Gastroesophageal sphincter (tissue), 4 donors: ENCODE measurements around the gene SYT8. TPM values are rescaled to one million over a fixed set of nuclear protein-coding genes. Genes with fewer than 3 reads are reported as not detected.
"Not testable (repeated sequence)": the region's sequence is repeated elsewhere in the genome, so short reads cannot be mapped to it uniquely, and the experiment has no call there.

Source experiments
- ATAC-seq: fragments of 150-250 bp; one replicate; pipeline ENCODE4 v1.9.1; 2016; ENCODE audit warnings: mild to moderate bottlenecking, moderate library complexity
- H3K27ac ChIP-seq, 4 donors: fragments of 200-600 bp; sonication (generic) in 3 of 4; 1 replicate in 3 of 4; 2 replicates in 1 of 4; pipeline ENCODE4 v1.5.1; 2016 to 2019
- H3K27me3 ChIP-seq: fragments of 200-600 bp; sonication (generic); one replicate; pipeline ENCODE4 v1.5.1; 2019
- H3K36me3 ChIP-seq, 2 donors: fragments of 200-600 bp; sonication (generic); one replicate each; pipeline ENCODE4 v1.5.1; 2019; ENCODE audit warnings: control low read depth in 1 of 2
- H3K4me1 ChIP-seq, 3 donors: fragments of 200-600 bp; sonication (generic); 1 replicate in 2 of 3; 2 replicates in 1 of 3; pipeline ENCODE4 v1.5.1; 2016 to 2019; ENCODE audit warnings: control low read depth in 2 of 3
- H3K4me3 ChIP-seq, 2 donors: fragments of 200-600 bp; sonication (generic); one replicate each; pipeline ENCODE4 v1.5.1; 2019; ENCODE audit warnings: mild to moderate bottlenecking in 1 of 2, moderate library complexity in 1 of 2
- H3K9me3 ChIP-seq, 3 donors: fragments of 200-600 bp; sonication (generic); one replicate each; pipeline ENCODE4 v1.5.1; 2017 to 2019; ENCODE audit warnings: control low read depth in 2 of 3
- EP300 ChIP-seq: sonication (generic); formaldehyde crosslinking; IDR thresholded peaks from one replicate; pipeline ENCODE4 v1.6.1; 2017; ENCODE audit warnings: antibody characterized with exemption, mild to moderate bottlenecking
- POLR2A ChIP-seq, 2 donors: fragments of 450-650 bp; IDR thresholded peaks; one replicate each; pipeline ENCODE4 v1.6.1; 2017; ENCODE audit warnings: antibody characterized with exemption in 2 of 2, mild to moderate bottlenecking in 2 of 2, moderate library complexity in 1 of 2
- POLR2AphosphoS5 ChIP-seq: sonication (generic); formaldehyde crosslinking; IDR thresholded peaks from one replicate; pipeline ENCODE4 v1.6.1; 2017; ENCODE audit warnings: antibody characterized with exemption
- WGBS, 2 donors: methylation state at CpG; one replicate each; pipeline ENCODE4 v1.1.5; 2018; ENCODE audit warnings: low coverage in 1 of 2; 5-methylcytosine and 5-hydroxymethylcytosine counted together
- total RNA-seq, 4 donors: library from RNA; depleted of rRNA; stranded (reverse); fragments of >200 nt; gene quantifications; one replicate each; pipeline ENCODE4 v1.1.0, GENCODE V29; 2016
- TF ChIP-seq, protein P1 (sequence below), 4 experiments: fragments of 200-600 bp in 2 of 4; fragments of 450-650 bp in 2 of 4; sonication (generic) in 1 of 4; IDR thresholded peaks; one replicate each; pipeline ENCODE4 v1.5.1; 2017 to 2019; ENCODE audit warnings: antibody characterized with exemption in 4 of 4, mild to moderate bottlenecking in 2 of 4, moderate library complexity in 2 of 4

SYT8 gene
- total RNA-seq, 4 donors from 2014 or later, result 2.2 TPM; not detected in 3

DNA sequence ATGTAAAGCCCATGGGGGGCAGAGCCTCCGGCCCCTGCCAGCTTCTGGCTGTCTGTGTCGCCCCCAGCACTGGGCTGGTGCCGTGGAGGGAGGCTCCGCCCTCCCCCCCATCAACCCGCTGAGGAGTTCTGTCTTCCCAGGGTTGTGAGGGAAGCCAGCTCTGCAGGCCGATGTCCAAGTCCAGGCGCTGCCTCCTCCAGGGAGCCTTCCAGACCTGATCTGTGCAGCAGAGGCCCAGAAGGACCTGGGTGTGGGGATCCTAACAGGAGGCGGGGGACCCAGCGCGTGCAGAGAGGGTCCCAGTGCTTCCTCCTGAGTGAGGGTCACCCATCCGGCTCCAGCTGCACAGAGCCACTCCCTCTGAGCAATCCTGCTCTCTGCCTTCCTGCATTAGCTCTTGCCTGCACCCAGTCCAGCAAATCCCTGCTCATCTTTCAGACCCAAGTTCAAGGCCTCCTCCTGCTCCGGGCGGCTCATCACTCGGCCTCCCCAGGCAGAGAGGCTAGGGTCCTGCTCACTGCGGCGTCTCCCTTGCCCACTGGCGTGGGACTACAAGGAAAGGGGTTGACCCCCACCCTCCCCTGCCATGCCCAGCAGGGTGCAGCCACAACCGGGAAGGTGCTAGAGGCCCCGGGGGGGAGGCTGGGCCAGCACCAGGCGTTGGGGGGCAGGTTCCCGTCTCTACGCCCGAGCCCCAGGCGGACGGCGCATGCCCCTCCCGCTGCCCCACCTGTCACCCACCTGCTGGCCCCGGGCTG, 40.5 kb downstream of the SYT8 start:
- no peaks in the 10 kb centered on the region for H3K36me3 ChIP-seq
- H3K4me1 ChIP-seq, result peaks cover 0 to 81% (median 31%) of the 10 kb centered on the region in 3 donors
- 90% methylated on average over 2 of the region's 28 CpGs; no CpG with 5 or more reads in 1 of the 2 donors for WGBS, 2 donors
- peak overlapping the region in 3 of 4 donors; percentile 79 to 88 (median 81) for H3K27ac ChIP-seq
- H3K27me3 ChIP-seq, result peaks cover 21% of the 10 kb centered on the region
- no peak for ATAC-seq
- H3K9me3 ChIP-seq, result no peaks in the 10 kb centered on the region
- TF ChIP-seq POLR2A (IDR thresholded peaks at IDR 0.05), result no peak
- TF ChIP-seq POLR2AphosphoS5, result no peak
- no peak for TF ChIP-seq EP300
- TF ChIP-seq, protein P1, sequence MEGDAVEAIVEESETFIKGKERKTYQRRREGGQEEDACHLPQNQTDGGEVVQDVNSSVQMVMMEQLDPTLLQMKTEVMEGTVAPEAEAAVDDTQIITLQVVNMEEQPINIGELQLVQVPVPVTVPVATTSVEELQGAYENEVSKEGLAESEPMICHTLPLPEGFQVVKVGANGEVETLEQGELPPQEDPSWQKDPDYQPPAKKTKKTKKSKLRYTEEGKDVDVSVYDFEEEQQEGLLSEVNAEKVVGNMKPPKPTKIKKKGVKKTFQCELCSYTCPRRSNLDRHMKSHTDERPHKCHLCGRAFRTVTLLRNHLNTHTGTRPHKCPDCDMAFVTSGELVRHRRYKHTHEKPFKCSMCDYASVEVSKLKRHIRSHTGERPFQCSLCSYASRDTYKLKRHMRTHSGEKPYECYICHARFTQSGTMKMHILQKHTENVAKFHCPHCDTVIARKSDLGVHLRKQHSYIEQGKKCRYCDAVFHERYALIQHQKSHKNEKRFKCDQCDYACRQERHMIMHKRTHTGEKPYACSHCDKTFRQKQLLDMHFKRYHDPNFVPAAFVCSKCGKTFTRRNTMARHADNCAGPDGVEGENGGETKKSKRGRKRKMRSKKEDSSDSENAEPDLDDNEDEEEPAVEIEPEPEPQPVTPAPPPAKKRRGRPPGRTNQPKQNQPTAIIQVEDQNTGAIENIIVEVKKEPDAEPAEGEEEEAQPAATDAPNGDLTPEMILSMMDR (IDR thresholded peaks at IDR 0.05), result no peak
- peak overlapping the region in 1 of 2 donors; percentile 12 for H3K4me3 ChIP-seq

DNA sequence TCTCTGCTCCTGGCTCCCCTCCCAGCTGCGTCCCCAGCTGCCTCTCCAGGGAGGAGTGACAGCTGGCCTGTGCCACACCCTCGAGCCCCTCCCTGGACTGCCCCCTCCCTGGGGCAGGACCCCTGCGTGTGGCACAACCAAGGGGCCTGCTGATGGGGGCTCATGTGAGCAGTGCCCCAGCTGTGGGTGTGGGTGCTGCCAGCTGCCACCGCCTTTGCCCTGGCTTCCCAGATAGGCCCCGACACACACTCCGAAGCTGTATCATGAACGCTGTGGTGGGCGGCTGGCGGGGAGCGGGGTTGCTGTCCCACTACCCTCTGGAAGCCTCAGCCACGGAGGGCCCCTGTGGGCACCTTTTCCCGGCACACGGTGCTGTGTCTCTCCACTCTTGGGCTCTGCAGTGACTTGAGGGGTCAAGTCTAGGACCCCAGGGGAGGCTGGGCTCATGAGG, 41.1 kb downstream of the SYT8 start:
- WGBS, 2 donors, result no CpG with 5 or more reads among the region's 13 CpGs
- peaks cover 15% of the 10 kb centered on the region for H3K27me3 ChIP-seq
- H3K4me3 ChIP-seq, result peak overlapping the region in 1 of 2 donors; percentile 27
- H3K4me1 ChIP-seq, result peaks cover 0 to 81% (median 36%) of the 10 kb centered on the region in 3 donors
- not testable (repeated sequence) for ATAC-seq, H3K9me3 ChIP-seq, H3K36me3 ChIP-seq
- H3K27ac ChIP-seq, result peak overlapping the region in 3 of 4 donors; percentile 79 to 88 (median 81)

DNA sequence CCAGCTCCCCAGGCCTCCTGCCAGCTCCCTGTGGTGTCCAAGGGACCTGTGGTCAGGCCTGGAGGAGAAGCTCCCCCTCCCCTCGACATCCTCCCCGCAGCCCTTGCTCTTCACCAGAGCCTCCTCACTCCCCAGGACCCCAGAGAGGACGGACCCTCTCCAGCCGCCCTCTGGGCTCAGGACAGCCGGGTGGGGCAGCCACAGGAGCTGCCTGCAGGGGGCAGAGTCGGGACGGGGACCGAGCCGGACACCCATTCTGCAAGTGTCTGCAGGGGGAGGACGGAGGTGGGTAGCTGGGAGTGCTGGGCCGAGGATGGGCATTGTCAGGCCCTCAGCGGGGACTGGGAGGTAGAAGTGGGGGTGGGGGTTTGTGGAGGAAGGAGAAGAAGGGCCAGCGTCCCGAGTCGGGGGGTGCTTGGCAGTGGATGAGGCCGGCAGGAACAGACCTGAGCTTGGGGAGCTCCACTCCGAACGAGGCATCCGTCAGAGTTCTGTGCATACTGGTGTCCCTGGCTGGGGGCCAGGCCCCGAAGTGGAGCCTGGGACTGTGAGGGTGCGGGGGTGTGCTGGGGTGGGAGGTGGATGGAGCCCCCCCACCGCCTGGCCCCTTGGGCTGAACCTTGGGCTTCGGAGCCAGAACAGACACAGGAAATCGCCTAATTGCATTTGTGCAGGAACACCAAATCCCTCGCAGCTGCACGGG, 41.7 kb downstream of the SYT8 start:
- peak; percentile 14 for ATAC-seq

DNA sequence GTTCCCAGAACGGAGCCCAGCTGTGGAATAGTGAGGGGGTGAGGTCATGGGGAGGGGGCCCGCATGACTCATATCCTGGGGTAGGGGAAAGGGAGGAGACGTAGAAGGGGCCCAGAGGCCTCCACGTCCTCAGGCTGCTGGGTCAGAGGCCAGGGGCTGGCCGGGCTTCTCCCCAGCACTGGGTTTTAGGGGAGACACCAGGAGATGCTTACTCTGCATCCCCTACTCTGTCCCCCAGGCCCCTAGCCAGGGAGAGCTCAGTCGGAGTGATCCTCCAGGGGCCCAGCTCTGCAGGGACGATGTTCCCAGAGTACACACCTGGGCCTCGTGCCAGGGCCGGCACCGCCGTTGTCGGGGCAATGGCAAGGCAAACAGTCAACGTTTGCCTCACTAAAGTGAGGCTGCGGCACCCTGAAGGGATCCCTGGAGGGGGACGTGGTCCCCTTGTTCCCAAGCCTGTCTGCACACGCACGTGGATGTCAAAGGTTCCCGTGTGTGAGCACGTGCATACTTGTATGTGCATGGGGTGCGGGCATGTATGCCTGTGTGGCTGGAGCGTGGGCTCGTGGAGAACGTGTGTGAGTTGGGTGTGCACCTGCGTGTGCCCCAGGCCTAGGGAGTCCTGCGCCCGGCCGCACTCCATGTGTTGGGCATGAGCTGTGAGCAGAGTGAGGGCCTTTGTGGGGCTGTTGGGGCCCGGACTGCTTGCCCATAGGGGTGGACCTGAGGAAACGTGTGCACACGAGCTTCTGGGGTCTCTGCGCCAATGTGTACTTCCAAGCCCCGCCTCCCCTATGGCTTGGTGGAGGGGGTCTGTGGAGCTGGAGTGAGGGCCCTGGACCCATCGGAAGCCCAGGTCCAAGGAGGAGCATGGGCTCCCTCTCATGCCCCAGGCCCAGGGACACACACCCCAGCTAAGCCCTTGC, 42.7 kb downstream of the SYT8 start:
- H3K27me3 ChIP-seq, result no peaks in the 10 kb centered on the region
- TF ChIP-seq EP300 (no peak), POLR2A (IDR thresholded peaks at IDR 0.05) (no peak), POLR2AphosphoS5 (no peak)
- TF ChIP-seq, protein P1 (IDR thresholded peaks at IDR 0.05), result no peak
- peak overlapping the region; percentile 3 to 88 (median 80) for H3K27ac ChIP-seq
- 21% methylated on average over 17 of the region's 33 CpGs; no CpG with 5 or more reads in 1 of the 2 donors for WGBS, 2 donors
- no peak for ATAC-seq
- H3K4me1 ChIP-seq, result peaks cover 0 to 83% (median 52%) of the 10 kb centered on the region in 3 donors
- H3K9me3 ChIP-seq, result no peaks in the 10 kb centered on the region
- no peaks in the 10 kb centered on the region for H3K36me3 ChIP-seq
- no peak overlapping the region for H3K4me3 ChIP-seq

More for the DNA sequence above, 41.7 kb downstream of the SYT8 start:
- Histone ChIP-seq H3K9me3 (no peaks in the 10 kb centered on the region), H3K36me3 (no peaks in the 10 kb centered on the region), H3K27ac (peak overlapping the region in 3 of 4 donors; percentile 79 to 88 (median 81)), H3K4me1 (peaks cover 0 to 81% (median 42%) of the 10 kb centered on the region in 3 donors), H3K4me3 (peak overlapping the region in 1 of 2 donors; percentile 27), H3K27me3 (peaks cover 8% of the 10 kb centered on the region)
- no peak for TF ChIP-seq POLR2A (IDR thresholded peaks at IDR 0.05)
- no peak for TF ChIP-seq EP300
- TF ChIP-seq POLR2AphosphoS5, result peak; percentile 71
- TF ChIP-seq, protein P1 (IDR thresholded peaks at IDR 0.05), result peak in 3 of 4 experiments; percentile 44 to 74 (median 51)
- WGBS, 2 donors, result 0 to 23% methylated on average over 2 to 8 of the region's 26 CpGs
